22Rv1 (cell line): ENCODE results near the gene RBM20.

Experiments used
- H3K27ac ChIP-seq: fragments of 450-650 bp; 2 replicates; pipeline ENCODE4 v1.5.1; 2017
- ZFX ChIP-seq: fragments of 450-650 bp; IDR thresholded peaks from 2 replicates; pipeline ENCODE4 v1.6.1; 2017; ENCODE audit warnings: antibody characterized with exemption, borderline replicate concordance
- TF ChIP-seq, protein P1 (sequence below): fragments of 450-650 bp; IDR thresholded peaks from 2 replicates; pipeline ENCODE4 v1.5.1; 2017; ENCODE audit warnings: mild to moderate bottlenecking

RBM20 gene

GRCh38 chr10:110867807-110868465 lies 223.8 kb downstream of the RBM20 start:
- TF ChIP-seq, protein P1, sequence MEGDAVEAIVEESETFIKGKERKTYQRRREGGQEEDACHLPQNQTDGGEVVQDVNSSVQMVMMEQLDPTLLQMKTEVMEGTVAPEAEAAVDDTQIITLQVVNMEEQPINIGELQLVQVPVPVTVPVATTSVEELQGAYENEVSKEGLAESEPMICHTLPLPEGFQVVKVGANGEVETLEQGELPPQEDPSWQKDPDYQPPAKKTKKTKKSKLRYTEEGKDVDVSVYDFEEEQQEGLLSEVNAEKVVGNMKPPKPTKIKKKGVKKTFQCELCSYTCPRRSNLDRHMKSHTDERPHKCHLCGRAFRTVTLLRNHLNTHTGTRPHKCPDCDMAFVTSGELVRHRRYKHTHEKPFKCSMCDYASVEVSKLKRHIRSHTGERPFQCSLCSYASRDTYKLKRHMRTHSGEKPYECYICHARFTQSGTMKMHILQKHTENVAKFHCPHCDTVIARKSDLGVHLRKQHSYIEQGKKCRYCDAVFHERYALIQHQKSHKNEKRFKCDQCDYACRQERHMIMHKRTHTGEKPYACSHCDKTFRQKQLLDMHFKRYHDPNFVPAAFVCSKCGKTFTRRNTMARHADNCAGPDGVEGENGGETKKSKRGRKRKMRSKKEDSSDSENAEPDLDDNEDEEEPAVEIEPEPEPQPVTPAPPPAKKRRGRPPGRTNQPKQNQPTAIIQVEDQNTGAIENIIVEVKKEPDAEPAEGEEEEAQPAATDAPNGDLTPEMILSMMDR, result no peak
- TF ChIP-seq ZFX, result no peak
- H3K27ac ChIP-seq, result no peak overlapping the region

DNA sequence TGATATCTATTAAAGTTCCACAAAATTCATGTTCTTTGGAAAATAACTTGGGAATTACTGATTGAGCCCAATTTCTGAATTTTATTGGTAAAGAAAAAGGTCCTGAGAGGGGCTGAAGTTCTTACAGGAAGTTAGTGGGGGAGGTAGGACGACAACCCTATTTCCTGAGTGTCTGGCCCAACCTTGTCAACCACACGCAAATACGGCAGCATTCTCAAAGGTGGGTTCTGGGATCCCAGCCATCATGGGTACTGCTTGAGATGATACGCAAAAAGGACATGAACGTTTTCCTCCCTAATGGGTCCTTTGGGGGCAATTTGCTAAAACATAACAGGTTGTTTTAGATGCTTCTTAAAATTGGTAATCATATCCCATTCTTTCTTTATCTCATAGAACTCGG lies 224.8 kb downstream of the RBM20 start:
- H3K27ac ChIP-seq, result no peak overlapping the region
- TF ChIP-seq ZFX, result no peak
- TF ChIP-seq, protein P1, result no peak

- H3K27ac ChIP-seq, result peak overlapping the region; percentile 62
- TF ChIP-seq, protein P1, result no peak
- no peak for TF ChIP-seq ZFX
Measured at GRCh38 chr10:110870823-110871297, 226.7 kb downstream of the RBM20 start.

DNA sequence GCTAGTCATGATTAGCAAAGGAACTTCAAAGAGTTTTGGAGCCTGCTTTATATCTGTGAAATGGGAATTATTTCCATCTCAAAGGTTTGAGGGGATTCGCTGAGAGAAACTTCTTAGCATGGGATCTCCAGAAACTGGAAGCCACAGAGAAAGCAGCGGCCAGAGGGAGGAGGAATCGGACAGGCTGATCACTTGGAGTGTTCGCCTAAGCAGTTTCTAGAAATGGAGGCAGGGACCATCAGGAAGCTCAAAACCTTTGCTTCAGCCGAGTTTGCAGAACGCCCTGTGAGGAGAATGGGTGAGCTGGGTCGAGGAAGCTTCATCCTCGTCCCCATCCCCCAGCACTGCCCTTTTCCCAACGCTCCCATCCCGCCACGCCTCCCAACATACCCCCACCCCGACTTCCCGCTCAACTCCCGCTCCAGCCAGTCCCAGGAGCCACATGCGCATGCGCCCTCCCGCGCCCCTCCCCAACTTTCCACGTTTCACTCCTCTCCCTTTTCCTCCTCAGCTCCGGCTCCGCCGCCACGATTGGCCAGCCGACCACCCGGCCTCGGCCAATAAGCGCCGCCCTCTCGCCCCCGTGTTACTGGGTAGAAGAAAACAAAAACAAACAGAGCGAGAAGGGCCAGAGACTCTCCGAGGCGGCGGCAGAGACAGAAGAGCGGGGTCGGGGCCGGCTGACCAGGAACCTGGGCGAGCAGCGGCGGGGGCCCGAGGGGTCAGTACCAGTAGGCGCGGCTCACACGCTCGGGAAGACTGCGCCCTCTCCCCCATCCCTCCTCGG lies 227.4 kb downstream of the RBM20 start, which contains the start of gene PDCD4:
Gene PDCD4 (plus strand): TSS at position 631 of the 787 bp plus-strand sequence. CDS start 4,100 bp downstream, outside the sequence.
- H3K27ac ChIP-seq, result peak within 1 kb of the TSS; percentile 62
- TF ChIP-seq, protein P1, result no peak
- TF ChIP-seq ZFX, result no peak

DNA sequence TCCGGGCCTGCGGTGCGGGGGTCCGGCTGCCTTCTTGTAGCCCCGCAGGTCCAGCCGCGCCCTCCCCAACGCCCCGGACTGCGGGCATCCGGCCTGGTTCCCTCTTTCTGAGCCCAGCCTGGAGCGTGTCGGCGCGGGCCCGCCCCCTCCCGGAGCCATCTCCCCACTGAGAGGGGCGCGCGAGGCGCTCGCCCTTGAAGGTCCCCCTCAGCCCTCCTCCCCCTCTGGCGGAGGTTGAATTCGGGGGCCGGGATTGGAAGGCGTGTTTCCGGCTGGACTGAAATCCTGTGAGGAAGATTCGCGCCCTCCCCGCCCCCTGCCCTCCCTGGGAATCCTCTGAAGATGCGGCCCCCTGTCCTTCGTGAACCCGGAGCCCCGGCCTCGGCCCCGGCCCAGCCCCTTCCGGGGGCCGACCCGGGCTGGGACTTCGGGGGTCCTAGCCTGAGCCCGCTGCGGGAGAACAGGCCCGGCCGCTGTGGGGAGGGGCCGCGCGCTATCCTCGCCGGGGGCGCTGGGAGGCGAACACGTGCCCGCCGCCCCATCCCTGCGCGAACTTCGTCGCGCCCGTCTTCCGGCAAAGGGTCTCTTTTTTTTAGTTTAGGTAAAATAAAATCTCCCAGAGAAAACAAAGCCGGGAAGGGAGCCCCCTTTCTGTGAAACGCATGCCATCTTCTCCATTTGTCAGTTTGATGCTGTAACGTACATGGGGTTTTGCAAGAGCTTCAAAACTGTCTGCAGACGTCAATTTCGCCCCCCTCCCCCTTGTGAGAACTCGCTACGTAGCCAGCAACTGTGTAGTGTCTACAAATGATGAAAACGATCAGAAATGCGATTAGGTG lies 228.2 kb downstream of the RBM20 start:
- TF ChIP-seq, protein P1, result peak; percentile 27; the same call in 1 of the 2 replicates
- no peak for TF ChIP-seq ZFX
- peak overlapping the region; percentile 62 for H3K27ac ChIP-seq

DNA sequence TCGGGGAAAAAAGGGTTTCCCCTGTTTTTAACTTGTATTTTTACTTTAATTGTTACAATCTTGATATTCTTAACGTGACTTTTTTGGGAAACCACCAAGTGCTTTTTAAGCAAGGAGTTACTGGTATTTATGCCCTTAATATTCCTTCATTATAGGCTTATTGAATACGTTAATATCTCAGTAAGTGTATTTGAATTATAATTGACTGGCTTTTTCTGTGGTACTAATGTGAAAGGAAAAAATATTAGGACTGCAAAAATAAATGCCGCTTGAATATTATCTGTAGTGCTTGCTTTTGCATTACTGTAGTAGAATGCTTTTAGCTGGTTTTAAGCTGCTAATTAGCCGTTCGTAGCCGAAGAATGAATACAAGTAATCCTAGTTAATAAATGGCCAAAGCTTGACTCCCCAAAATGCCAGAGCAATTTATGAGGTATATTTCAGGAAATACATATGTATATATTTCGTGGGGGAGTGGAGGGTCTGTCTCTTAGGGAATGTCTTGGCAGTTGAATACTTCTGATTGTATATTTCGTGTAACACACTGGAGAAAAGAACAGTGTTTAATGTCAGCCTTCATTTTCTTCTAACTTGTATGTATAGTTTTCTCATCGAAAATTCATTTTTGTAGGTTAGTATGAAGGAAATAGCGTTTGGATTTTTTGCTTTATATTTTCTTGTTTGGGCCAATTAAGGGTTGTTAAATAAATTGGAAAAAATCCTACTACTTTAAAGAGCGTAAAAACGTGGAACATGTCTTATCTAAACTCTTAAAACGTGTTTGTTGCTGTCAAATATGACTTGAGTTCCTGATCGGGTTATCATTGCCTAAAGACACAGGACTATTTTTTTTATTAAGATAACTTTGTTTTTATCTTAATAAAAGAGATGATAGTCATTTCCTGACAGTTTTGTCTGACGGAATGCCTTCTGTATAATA lies 229.1 kb downstream of the RBM20 start:
- TF ChIP-seq, protein P1, result no peak
- TF ChIP-seq ZFX, result no peak
- no peak overlapping the region for H3K27ac ChIP-seq
